HG03457 (cell line): ENCODE measurements around the gene PRM3.
"Not testable (repeated sequence)": the region's sequence is repeated elsewhere in the genome, so short reads cannot be mapped to it uniquely, and the experiment has no call there.

Source experiments
- ATAC-seq: cut with Tn5 transposase; IDR thresholded peaks from one replicate; pipeline ENCODE4 v1.9.1; 2021; ENCODE audit warnings: moderate number of reproducible peaks; ENCODE audit not compliant: unreplicated experiment

Gene PRM3

DNA sequence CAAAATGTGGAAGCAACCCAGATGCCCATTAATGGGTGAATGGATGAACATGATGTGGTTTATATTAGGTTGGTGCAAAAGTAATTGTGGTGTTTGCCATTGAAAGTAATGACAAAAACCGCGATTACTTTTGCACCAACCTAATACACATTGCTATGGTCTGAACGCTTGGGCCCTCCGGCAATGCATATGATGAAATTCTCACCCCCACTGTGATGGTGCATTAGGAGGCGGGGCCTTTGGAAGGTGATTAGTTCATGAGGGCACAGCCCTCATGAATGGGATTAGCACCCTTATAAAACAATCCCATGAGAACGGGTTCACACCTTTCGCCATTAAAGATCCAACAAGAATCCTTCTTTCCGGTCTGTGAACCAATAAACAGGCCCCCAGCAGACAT is 33.0 kb upstream of the PRM3 start:
- ATAC-seq, result no peak

DNA sequence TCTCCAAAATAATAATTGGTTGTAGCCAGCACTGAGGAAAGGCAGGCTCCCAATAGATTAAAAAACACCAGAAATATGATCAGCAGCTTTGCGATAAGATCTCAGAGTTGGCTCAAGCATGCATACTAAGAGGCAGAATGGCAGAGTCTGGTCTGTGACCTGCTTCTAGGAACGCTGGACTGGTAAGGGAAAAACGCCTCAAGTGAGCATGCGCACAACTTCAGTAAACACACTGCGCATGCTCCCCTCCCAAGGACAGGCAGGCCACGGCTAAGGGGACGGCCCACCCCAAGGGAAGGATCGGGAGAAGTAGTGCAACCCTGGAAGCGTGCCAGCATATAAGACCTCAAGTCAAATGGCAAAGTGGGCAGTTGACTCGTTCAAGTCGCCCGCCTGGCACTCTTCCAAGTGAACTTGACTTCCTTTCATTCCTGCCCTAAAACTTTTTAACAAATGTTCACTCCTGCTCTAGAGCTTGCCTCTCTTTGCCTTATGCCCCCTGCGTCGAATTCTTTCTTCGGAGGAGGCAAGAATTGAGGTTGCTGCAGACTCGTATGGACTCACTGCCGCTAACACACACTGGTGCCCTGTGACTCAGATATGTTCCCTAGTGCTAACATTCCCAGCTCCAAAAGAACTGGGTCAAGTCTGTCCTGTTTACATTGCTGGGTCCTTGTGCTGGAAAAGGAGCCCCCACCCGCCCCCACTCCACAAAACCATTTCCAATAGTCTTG is 30.1 kb upstream of the PRM3 start:
- ATAC-seq, result no peak

- ATAC-seq, result no peak
Observed at GRCh38 chr16:11302977-11303376, 29.5 kb upstream of the PRM3 start.

DNA sequence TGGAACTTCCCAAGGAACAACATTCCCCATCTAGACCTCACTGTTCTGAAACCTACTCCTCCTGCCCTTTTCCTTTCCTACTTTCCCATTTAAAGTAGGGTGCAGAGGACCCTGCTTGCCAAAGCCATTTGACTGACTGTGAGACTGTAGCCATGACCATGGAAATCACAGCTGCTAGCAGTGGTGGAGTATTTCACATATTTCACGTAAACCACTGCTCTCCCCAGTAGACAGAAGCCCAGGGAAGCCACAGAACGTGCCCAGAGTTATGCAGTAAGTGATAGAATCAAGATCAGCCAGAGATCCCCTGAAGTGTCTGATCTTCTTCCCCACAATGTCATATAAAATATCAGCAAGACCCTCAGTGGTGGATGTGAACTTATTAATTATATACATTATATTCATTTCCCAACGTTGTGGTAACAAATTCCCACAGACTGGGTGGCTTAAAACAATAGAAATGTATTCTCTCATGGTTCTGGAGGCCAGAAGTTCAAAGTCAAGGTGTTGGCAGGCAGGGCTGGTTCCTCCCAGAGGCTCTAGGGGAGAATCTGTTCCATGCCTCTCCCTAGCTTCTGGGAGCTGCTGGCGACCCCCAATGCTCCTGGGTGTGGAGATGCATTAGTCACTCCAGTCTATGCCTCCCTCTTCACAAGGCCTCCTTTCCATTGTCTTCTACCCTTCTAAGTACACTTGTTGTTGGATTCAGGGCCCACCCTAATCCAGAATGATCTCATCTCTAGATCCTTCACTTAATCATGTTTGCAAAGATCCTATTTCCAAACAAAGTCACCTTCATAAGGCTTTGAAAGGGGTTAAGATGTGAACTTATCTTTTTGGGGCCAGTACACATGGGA is 28.4 kb upstream of the PRM3 start:
- no peak for ATAC-seq

DNA sequence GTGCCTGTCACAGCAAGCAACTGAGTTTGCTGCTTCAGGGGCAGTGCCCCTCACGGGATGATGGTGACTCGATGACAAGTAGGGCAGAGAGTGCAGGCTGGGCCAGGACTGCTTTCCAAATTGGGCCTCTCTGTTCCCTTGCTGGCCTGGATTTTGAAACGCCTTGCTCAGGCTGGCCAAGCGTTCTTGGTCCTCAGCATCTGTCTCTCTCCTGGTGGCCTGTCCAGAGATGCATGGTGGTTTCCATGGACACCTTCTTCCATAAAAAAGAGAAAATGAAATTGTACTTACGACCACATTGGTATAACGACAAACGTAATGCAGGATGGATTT is 27.1 kb upstream of the PRM3 start:
- no peak for ATAC-seq

GRCh38 chr16:11299865-11300559 is 26.6 kb upstream of the PRM3 start:
- no peak for ATAC-seq

DNA sequence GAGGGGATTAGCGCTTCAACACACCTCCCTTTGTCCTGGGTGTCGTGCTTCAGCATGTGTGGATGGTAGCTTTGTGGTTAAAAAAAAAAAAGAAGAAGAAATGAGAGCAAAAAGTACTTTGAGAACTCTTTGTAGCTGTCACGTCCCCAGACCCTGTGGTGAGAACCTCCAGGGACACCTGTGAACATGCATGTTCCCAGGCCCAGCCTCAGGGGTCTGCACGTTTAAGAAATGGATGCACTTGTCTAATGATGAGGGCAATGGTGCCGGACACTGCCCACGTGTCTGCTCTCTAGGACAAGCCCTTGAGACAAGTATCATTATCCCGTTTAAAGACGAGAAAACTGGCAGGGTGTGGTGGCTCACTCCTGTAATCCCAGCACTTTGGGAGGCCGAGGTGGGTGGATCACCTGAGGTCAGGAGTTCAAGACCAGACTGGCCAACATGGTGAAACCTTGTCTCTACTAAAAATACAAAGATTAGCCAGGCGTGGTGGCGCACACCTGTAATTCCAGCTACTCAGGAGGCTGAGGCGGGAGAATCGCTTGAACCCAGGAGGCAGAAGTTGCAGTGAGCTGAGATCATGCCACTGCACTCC is 25.6 kb upstream of the PRM3 start:
- not testable (repeated sequence) for ATAC-seq

DNA sequence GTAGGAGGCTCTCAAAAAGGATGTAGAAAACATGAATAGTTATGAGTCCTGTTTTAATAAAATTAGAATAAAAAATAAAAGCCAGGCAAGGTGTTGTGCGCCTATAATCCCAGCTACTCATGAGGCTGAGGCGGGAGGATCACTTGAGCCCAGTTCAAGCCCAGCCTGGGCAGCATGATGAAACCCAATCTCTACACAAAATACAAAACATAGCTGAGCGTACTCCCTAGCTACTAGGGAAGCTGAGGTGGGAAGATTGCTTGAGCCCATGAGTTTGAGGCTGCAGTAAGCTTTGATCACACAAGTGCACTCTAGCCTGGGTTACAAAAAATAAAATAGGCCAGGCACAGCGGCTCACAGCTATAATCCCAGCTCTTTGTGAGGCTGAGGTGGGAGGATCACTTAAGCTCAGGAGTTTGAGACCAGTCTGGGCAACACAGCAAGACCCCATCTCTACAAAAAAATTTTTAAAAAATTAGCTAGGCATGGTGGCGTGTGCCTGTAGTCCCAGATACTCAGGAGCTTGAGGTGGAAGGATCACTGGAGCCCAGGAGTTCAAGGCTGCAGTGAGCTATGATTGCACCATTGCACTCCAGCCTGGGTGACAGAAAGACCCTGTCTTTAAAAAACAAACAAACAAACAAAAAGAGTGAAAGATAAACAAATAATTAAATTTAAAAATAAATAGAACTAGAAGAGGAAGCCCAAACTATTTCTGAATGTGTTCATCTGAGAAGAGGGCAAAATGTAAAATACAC is 24.9 kb upstream of the PRM3 start:
- ATAC-seq, result no peak

- ATAC-seq, result peak; percentile 64
Observed at GRCh38 chr16:11297492-11298142, 24.2 kb upstream of the PRM3 start.

- peak; percentile 16 for ATAC-seq
Observed at GRCh38 chr16:11296706-11297491, 23.5 kb upstream of the PRM3 start.

GRCh38 chr16:11296351-11296705 is 22.9 kb upstream of the PRM3 start:
- ATAC-seq, result no peak

GRCh38 chr16:11295672-11296071 is 22.2 kb upstream of the PRM3 start:
- no peak for ATAC-seq

DNA sequence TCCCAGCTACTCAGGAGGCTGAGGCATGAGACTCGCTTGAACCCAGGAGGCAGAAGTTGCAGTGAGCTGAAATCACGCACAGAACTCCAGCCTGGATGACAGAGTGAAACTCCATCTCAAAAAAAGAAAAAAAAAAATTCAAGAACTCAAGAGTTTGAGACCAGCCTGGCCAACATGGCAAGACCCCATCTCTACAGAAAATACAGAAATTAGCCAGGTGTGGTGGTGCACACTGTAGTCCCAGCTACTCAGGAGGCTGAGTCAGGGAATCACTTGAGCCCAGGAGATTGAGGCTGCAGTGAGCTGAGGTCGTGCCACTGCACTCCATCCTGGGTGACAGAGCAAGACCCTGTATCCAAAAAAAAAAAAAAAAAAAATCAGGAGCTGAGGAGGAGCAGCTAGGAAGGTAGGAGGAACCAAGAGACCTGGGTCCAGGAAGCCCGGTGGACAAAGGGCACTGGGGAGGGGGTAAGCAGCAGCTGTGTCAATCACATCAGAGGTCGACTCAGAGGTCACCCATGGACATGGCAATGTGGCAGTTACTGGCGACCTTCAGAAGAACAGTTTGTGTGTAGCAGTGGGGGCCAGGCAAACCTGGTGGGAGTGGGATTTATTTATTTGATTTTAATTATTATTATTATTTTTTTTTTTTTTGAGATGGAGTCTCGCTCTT is 18.8 kb upstream of the PRM3 start:
- ATAC-seq, result no peak

GRCh38 chr16:11291091-11291703 is 17.8 kb upstream of the PRM3 start:
- no peak for ATAC-seq

DNA sequence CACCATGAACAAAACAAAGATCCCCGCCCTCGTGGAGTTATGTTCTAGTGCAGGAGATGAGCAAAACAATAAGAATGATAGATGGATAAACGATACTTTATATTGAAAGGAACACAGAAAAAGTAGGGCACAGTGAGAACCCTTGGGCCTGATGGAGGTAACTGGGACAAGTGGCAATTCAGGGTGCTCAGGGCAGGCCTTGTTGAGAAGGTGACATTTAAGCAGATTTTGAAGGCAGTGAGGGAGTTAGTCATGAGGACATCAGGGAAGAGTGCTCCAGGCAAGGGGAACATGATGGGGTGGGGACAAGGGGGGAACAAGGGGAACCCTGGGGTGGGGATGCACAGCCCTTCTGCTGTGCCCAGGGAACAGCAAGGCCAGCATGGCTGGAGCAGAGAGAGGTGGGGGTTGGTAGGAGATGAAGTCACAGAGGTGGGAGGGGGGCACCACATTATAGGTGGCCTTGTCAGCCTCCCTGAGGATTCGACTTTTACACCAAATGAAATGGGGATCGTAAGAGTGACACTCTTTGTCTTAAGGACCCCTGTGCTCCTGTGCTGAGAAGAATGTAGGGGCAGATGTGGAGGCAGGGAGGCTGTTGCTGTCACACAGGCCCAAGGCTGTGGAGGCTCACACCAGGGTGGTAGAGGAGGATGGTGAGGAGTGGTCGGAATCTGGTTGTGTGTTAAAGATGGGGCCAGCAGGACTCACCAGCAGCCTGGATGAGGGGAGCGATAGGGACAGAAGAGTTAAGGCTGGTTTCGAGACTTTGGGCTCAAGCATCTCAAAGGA is 16.9 kb upstream of the PRM3 start:
- no peak for ATAC-seq

GRCh38 chr16:11289696-11290095 is 16.3 kb upstream of the PRM3 start:
- ATAC-seq, result not testable (repeated sequence)

DNA sequence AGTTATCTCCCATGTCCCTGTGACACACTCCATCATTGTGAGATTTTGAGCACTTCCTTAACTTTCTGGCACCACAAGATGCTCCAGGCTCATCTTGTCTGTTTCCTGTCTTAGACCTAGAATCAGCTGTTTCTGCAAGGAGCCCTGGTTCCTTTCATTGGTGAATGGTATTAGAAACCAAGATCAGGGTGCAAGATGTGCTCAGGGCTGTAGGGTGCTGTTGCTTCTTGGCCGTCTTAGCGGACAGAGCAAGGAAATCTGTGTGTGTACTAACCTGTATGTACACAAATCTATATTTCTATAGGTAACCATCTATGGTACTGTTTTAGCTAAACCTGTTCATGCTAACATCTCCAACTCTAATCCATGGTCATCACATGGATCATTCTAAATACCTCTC is 15.8 kb upstream of the PRM3 start:
- no peak for ATAC-seq

DNA sequence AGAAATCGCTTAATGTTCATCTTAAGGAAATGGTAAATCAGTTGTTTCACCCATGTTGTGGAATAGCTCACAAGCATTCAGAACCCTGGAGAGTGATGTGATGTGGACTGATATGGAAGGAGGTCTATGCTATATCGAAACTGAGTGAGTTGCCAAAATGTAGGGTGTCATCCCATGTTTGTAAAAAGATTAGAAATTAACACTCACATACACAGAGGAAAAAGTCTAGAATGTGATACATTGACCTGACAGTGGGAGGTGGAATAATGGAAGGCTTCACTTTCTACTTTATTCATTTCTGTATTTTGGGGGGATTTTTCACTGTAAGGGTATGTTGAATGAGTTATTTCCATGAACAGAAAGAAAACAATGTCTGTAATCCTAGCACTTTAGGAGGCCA is 12.4 kb upstream of the PRM3 start:
- no peak for ATAC-seq
